Gastrocnemius medialis (tissue), 4 donors: Measurements from ENCODE around the gene ADGRG1.

Source experiments
- CTCF ChIP-seq, 5 experiments: fragments of 450-650 bp in 3 of 5; fragments of 200-600 bp in 2 of 5; sonication (generic) in 2 of 5; IDR thresholded peaks in 4 of 5; conservative IDR thresholded peaks in 1 of 5; 1 replicate in 4 of 5; 2 replicates in 1 of 5; pipeline ENCODE4 v1.5.1; 2016 to 2019; ENCODE audit warnings: antibody characterized with exemption in 5 of 5, mild to moderate bottlenecking in 3 of 5, moderate library complexity in 3 of 5
- POLR2A ChIP-seq, 2 donors: fragments of 450-650 bp; IDR thresholded peaks; one replicate each; pipeline ENCODE4 v1.6.1; 2017; ENCODE audit warnings: antibody characterized with exemption in 2 of 2, mild to moderate bottlenecking in 2 of 2, moderate library complexity in 2 of 2

DNA sequence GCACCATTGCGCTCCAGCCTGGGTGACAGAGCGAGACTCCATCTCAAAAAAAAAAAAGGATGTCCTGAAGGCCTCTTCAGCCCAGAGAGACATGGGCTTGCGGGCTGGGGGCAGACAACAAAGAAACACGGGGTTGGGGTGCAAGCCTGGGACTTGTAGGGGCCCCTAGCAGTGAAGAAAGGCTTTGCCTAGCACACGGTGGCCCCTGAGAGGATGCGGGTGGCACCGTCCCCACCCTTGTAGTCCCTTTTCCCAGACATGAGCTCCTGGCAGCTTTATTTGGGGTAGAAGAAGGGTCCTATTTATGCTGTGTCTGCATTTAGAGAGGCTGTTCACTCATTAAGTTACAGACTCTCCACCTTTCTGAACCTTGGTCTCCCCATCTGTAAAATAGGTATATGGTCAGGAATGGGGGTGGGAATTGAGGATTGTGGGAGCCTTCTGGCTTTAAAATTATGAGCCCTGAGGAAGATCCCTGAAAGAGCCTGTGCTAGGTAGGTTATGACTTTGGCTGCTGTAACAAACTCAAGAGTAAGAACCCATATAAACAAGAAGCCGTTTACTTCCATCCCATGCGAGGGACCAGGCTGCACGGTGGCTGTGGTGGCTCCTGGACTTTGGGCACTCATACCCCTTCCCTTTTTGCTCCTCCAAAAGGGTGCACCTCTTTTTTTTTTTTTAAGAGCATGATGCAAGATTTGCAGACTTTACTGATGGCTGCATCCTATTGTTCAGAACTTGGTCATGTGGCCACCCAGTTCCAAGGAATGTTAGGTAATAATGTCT, 20.6 kb upstream of the ADGRG1 start:
- TF ChIP-seq POLR2A (IDR thresholded peaks at IDR 0.05) (no peak), CTCF (IDR thresholded peaks at IDR 0.05 in 4 of 5, conservative IDR thresholded peaks at IDR 0.05 in 1 of 5) (no peak)
